Activated CD8-positive, alpha-beta T cell treated with anti-CD3 and anti-CD28 coated beads for 36 hours (primary cell): Measurements from ENCODE around the gene GPR89B. TPM values are rescaled to one million over a fixed set of nuclear protein-coding genes. Genes with fewer than 3 reads are reported as not detected.
A peak's percentile ranks its signal among the peaks of the same experiment; 100 is the strongest.
"Not testable (repeated sequence)": the region's sequence is repeated elsewhere in the genome, so short reads cannot be mapped to it uniquely, and the experiment has no call there.

Experiments used
- ATAC-seq: fragments of 200-7000 bp; cut with Tn5 transposase; one replicate; pipeline ENCODE4 v1.10.0; 2021; ENCODE audit warnings: mild to moderate bottlenecking, moderate library complexity
- CTCF ChIA-PET: fragments of 350-600 bp; sonication (Branson Sonifier 250); formaldehyde crosslinking; loops from one replicate; lab custom pipeline; 2021; ENCODE audit warnings: antibody characterized with exemption; lab: Charles Lee
- POLR2A ChIA-PET: fragments of 350-600 bp; sonication (Branson Sonifier 250); formaldehyde crosslinking; loops from one replicate; lab custom pipeline; 2021; ENCODE audit warnings: antibody characterized with exemption; lab: Charles Lee
- DNase-seq: peaks from one replicate; pipeline ENCODE4 v3.0.0-alpha.2; 2020
- H3K27ac Mint-ChIP-seq: one replicate; pipeline ENCODE4 v1.8.0; 2021; ENCODE audit warnings: mild to moderate bottlenecking, mixed read lengths
- H3K27me3 Mint-ChIP-seq: one replicate; pipeline ENCODE4 v1.8.0; 2021; ENCODE audit warnings: mixed read lengths
- H3K36me3 Mint-ChIP-seq: one replicate; pipeline ENCODE4 v1.8.0; 2021; ENCODE audit warnings: low read depth, mixed read lengths
- H3K4me1 Mint-ChIP-seq: one replicate; pipeline ENCODE4 v1.8.0; 2021; ENCODE audit warnings: low read depth, mixed read lengths
- H3K4me3 Mint-ChIP-seq: one replicate; pipeline ENCODE4 v1.8.0; 2021; ENCODE audit warnings: mild to moderate bottlenecking, moderate library complexity, mixed read lengths
- H3K9me3 Mint-ChIP-seq: one replicate; pipeline ENCODE4 v1.8.0; 2021; ENCODE audit warnings: mixed read lengths
- CTCF ChIP-seq: fragments of 200-600 bp; IDR thresholded peaks from one replicate; pipeline ENCODE4 v1.8.0; 2022; ENCODE audit warnings: antibody characterized with exemption, mild to moderate bottlenecking
- intact Hi-C: fragments of 100-400 bp; cut with micrococcal nuclease; formaldehyde crosslinking; loops from one replicate; pipeline ENCODE4 v1.10.0; 2022
- total RNA-seq, 2 experiments: library from RNA; stranded (reverse); gene quantifications; one replicate each; pipeline ENCODE4 v1.2.3, GENCODE V29; 2021

Gene GPR89B
- total RNA-seq, result 10 to 100 TPM; 14.4 to 15.7 TPM

- peaks cover 33% of the 10 kb centered on the region for H3K4me1 Mint-ChIP-seq
- intact Hi-C loops, H3K9me3 Mint-ChIP-seq, POLR2A ChIA-PET, H3K27me3 Mint-ChIP-seq, CTCF ChIA-PET: not testable (repeated sequence)
- DNase-seq (peak; percentile 96), ATAC-seq (peak; percentile 99)
- H3K36me3 Mint-ChIP-seq, result peaks cover 11% of the 10 kb centered on the region
- peak within 1 kb of the TSS; percentile 81 for H3K4me3 Mint-ChIP-seq
- peak within 1 kb of the TSS; percentile 83 for H3K27ac Mint-ChIP-seq
Measured at GRCh38 chr1:147928236-147929132, at the start of gene GPR89B. Gene GPR89B, plus strand, starts transcription at chr1:147928420. Its CDS starts 117 bp downstream, at chr1:147928537.

GRCh38 chr1:147879911-147880310 is 48.3 kb upstream of the GPR89B start:
- Mint-ChIP-seq H3K9me3 (peaks cover 6% of the 10 kb centered on the region), H3K27ac (no peak overlapping the region), H3K27me3 (peaks cover 17% of the 10 kb centered on the region), H3K4me1 (no peaks in the 10 kb centered on the region), H3K36me3 (no peaks in the 10 kb centered on the region), H3K4me3 (no peak overlapping the region)
- CTCF ChIA-PET, result no interaction called here
- DNase-seq (no peak), ATAC-seq (no peak)
- POLR2A ChIA-PET, result no interaction called here
- no peak for TF ChIP-seq CTCF
- intact Hi-C loops, result no loop called here

- intact Hi-C loops, result no loop called here
- no peak overlapping the region for H3K27ac Mint-ChIP-seq
- ChIA-PET POLR2A (no interaction called here), CTCF (interaction anchor here (1.4 kb wide), 1 partner anchor 10 kb away, joined by 13 read pairs; no protein-coding TSS in a partner anchor)
- peaks cover 6% of the 10 kb centered on the region for H3K9me3 Mint-ChIP-seq
- H3K36me3 Mint-ChIP-seq, result no peaks in the 10 kb centered on the region
- DNase-seq, result no peak
- peaks cover 7% of the 10 kb centered on the region for H3K27me3 Mint-ChIP-seq
- H3K4me1 Mint-ChIP-seq, result no peaks in the 10 kb centered on the region
- no peak overlapping the region for H3K4me3 Mint-ChIP-seq
- TF ChIP-seq CTCF, result no peak
- ATAC-seq, result no peak
Measured at GRCh38 chr1:147882535-147882934, 45.7 kb upstream of the GPR89B start.

GRCh38 chr1:147890177-147890790 is 37.9 kb upstream of the GPR89B start:
- H3K27ac Mint-ChIP-seq, result no peak overlapping the region
- intact Hi-C loops, result loop anchor here (5.0 kb wide), 3 partner anchors 168 to 398 kb away; no protein-coding TSS in a partner anchor
- ChIA-PET POLR2A (no interaction called here), CTCF (interaction anchor here (0.7 to 2.6 kb wide), 9 partner anchors 20 to 616 kb away, joined by 3 to 9 read pairs (median 4); no protein-coding TSS in a partner anchor)
- no peaks in the 10 kb centered on the region for H3K9me3 Mint-ChIP-seq
- H3K36me3 Mint-ChIP-seq, result no peaks in the 10 kb centered on the region
- peak; percentile 81 for TF ChIP-seq CTCF
- ATAC-seq, result peak; percentile 86
- peaks cover 1% of the 10 kb centered on the region for H3K27me3 Mint-ChIP-seq
- no peak overlapping the region for H3K4me3 Mint-ChIP-seq
- H3K4me1 Mint-ChIP-seq, result peaks cover 2% of the 10 kb centered on the region
- peak; percentile 80 for DNase-seq

GRCh38 chr1:147891088-147891487 is 37.1 kb upstream of the GPR89B start:
- Mint-ChIP-seq H3K36me3 (no peaks in the 10 kb centered on the region), H3K27ac (no peak overlapping the region), H3K4me1 (peaks cover 2% of the 10 kb centered on the region), H3K27me3 (peaks cover 1% of the 10 kb centered on the region), H3K4me3 (no peak overlapping the region), H3K9me3 (no peaks in the 10 kb centered on the region)
- CTCF ChIA-PET, result interaction anchor here (0.7 to 2.0 kb wide), 7 partner anchors 21 to 395 kb away, joined by 3 to 6 read pairs (median 4); partner anchors contain the start of gene GJA5
- ATAC-seq, result no peak
- no peak for TF ChIP-seq CTCF
- POLR2A ChIA-PET, result no interaction called here
- intact Hi-C loops, result loop anchor here (5.0 kb wide), 3 partner anchors 169 to 399 kb away; no protein-coding TSS in a partner anchor
- no peak for DNase-seq
